GM12873 (cell line): Measurements from ENCODE around the gene RNF121.

Source experiments
- TF ChIP-seq, protein P1 (sequence below): IDR thresholded peaks from 2 replicates; pipeline ENCODE4 v1.5.1; 2012; ENCODE audit warnings: low read depth, mild to moderate bottlenecking, moderate library complexity, low read length, control low read depth; ENCODE audit not compliant: insufficient read depth; ENCODE audit errors: missing control alignments

Gene RNF121

DNA sequence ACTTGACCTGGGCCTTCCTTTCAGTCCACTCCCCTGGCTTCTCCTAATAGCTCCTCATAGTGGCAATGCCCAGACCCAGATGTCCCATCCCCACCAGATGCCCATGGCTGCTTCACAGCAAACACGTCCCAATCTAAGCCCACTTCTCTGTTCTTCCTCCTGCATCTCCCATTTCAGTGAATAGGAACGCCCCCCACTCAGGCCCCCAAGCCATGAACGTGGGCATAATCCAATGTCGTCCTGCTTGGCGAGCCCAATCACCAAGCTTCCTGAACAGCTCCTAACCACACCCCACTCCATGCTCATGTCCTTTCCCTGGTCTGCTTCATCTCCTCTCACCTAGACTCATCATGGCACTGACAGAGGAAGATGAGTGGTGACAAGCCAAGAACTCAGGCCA, 78.7 kb downstream of the RNF121 start:
- TF ChIP-seq, protein P1, sequence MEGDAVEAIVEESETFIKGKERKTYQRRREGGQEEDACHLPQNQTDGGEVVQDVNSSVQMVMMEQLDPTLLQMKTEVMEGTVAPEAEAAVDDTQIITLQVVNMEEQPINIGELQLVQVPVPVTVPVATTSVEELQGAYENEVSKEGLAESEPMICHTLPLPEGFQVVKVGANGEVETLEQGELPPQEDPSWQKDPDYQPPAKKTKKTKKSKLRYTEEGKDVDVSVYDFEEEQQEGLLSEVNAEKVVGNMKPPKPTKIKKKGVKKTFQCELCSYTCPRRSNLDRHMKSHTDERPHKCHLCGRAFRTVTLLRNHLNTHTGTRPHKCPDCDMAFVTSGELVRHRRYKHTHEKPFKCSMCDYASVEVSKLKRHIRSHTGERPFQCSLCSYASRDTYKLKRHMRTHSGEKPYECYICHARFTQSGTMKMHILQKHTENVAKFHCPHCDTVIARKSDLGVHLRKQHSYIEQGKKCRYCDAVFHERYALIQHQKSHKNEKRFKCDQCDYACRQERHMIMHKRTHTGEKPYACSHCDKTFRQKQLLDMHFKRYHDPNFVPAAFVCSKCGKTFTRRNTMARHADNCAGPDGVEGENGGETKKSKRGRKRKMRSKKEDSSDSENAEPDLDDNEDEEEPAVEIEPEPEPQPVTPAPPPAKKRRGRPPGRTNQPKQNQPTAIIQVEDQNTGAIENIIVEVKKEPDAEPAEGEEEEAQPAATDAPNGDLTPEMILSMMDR: no peak

DNA sequence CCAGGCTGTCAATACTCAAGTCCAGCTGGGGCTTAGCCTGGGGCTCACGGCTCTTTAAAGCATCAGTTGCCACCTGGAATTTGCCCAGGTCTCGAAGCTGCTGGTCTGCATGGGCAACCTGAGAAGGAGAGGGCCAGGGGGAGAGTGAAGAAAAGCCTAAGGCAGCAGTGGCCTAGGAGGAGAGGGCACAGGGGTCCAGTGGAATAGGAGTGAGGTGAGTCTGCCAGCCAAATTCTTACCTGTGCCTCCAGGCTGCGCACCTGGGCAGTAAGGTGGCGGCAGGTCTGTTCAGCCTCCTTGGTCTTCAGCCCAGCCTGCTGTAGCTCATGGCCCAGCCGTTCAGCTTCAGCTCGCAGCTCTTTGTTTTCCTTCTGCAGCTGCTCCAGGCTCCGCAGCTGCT, 79.9 kb downstream of the RNF121 start:
- TF ChIP-seq, protein P1: no peak

DNA sequence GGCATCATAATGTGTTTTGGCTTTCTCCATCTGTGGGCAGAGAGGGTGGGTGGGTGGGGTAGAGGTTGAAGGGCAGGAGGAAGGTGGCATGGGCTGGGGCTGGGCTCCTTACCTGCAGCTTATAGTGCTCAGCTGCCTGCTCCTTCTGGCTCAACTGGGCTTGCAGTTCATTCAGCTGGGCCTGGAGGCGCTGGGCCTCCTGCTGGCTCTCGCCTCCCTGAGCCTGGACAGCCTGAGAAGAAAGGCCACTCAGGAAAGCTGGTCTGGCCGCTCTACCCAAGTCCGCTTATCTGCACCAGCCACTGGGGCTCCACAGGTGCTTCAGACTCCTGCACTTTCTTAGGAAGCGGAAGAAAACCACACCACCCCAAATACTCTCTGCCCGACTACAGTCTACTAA, 80.3 kb downstream of the RNF121 start:
- TF ChIP-seq, protein P1: no peak

DNA sequence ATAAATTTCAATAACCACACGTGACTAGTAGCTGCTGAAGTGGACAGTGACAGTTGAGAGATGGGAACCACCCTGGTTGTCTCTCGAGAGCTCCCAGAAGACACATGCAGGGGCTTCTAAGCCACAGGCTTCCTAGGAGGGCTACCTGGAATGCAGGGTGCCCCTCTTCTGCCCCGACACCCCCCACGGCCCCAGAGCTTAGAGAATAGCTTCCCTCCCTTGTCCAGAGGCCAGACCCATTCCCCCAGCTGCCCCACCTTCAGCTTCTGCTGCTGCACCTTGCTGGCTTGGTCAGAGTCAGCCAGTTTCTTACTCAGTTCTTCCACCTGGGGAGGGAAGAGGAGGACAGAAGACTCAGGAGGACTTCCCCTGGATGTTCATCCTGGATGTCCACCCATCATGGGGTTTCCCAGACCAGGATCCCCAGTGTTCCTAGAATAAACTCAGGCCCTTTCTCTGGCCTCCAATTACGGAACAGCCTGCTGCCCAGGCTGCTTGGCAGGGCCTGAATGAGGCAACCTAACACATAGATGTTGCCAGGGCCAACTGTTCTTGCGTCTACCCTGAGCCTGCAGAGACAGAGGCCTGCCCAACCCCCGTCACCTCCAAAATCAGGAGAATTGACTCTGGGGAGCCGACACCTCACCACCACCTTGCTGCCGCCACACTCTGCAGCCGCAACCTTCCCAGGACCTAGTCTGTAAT, 81.8 kb downstream of the RNF121 start:
- TF ChIP-seq, protein P1: no peak

DNA sequence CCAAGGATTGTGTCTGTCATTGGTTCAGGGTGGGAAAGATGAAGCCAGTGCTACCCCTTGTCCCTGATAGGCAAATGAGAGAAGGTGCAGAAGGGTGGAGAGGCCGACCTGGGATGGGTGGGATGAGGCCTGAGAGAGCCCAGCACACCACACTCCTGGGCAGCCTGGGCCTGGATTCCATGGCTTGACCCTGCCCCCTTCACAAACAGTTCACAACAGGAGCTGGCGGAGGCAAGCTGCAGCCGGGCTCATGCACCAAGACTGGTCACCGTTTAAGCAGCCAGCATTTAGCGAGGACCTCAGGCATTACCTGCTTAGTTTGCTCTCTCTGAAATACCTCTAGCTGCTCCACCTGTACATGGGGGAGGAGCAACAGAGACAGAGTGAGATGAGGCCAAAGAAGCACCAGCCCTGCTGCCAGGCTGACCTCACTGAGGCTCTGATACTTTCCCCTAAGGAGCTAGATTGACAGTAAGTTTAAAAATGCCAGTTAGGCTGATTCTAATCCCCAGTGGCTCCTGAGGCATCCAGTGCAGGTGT, 83.3 kb downstream of the RNF121 start:
- TF ChIP-seq, protein P1: no peak

DNA sequence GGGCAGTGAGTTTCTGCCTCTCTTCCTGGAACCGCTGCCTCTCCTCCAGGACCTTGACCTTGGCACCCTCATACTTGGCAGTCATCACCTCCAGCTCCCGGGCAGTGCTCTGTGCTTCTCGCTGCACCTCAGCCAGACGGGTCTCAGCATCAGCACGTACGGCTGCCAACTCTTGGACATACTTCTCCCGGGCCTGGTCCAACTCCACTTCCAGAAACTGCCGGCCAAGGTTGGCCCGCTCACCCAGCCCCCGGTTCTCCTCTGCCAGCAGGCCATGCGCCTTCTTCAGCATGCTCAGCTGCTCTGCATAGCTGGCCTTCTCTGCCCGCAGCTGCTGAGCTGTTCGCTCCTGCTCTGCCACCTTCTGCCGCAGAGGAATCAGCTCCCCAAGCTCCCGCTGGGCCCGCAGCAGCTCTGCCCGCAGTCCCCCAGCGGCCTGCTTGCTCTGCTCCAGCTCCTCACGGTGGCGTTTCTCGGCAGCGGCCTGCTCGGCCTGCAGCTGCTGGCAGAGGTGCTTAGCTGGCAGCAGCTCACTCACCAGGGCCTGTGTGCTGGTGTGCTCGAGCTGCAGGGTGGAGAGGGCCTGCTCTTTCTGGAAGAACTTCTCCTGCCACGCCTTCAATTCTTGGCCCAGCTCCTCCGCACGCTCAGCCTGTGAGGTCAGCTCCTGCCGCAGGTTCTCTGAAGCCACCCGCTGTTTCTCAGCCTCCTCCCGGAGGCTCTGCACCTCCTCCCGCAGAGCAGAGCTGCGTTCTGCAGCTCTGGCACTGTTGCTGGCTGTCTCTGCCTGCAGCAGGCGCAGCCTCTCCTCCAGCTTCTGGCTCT, 84.3 kb downstream of the RNF121 start:
- TF ChIP-seq, protein P1: no peak

DNA sequence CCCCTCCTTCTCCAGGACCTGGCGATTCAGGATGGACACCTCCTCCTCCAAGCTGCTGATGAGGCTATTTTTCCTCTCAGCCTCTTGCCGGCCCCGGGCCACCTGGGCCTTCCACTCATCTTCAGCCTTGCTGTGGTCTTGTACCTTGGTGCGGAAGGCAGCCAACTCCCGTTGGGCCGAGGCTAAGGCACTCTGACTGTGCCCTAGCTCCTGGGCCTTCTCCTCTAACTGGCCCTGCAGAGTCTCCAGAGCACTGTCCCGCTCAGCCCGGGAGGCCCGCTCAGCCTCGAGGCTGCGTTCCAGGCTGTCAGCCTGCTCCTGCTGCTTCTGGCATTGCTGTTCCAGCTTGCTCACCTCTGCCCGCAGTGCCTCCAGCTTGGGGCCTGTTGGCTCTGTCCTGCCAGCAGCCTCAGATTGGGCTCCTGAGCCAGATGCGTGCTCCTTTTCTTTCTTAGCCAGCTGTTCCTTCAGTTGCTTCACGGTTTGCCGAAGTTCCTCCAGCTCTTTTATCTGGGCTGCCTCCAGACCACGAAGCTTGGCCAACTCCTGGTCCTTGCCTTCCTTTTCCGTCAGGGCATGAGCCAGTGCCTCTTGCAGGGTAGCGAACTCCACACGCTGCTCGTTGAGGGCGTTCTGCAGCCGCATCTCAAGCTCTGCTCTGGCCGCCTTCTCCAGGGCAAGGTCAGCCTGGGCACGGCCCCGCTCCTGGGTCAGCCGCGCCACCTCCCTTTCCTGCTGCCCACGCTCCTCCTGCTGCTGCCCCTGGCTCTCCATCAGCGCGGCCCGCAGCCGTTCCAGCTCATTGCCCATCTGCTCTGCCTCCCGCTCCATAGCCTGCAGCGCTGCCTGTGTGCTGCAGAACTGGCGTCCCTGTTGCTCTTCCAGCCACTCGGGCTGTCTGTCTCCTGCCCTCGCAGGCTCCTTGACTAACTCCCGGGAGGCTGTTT, 85.2 kb downstream of the RNF121 start:
- TF ChIP-seq, protein P1: no peak
